ENCODE data around the gene EPOP.

GRCh38 chr17:38632334-38632733 is 42.4 kb downstream of the EPOP start:
- TF ChIP-seq POLR2A (IDR thresholded peaks at IDR 0.05; ENCODE audit: low read depth, low read length) (no peak), SPI1 (IDR thresholded peaks at IDR 0.05; ENCODE audit: low read depth, low read length) (no peak), POLR2AphosphoS5 (IDR thresholded peaks at IDR 0.05; ENCODE audit: low read depth, low read length) (no peak), PAX5 (IDR thresholded peaks at IDR 0.05; ENCODE audit: insufficient read depth, low read length, severe bottlenecking) (no peak)

Data from GM12891 (cell line).